IMR-90 (cell line): ENCODE data around the gene NUDT3. TPM values are rescaled to one million over a fixed set of nuclear protein-coding genes. Genes with fewer than 3 reads are reported as not detected.

Experiments
- ATAC-seq: fragments of 200-7000 bp; cut with Tn5 transposase; 2 replicates; pipeline ENCODE4 v1.9.1; 2020; ENCODE audit warnings: low read depth, mild to moderate bottlenecking, moderate library complexity
- BruUV-seq: library from RNA; stranded (reverse); fragments of 400-500 nt; replicated peaks from 2 replicates; lab custom pipeline; 2021; lab: Mats Ljungman, UMichigan
- CTCF ChIA-PET: fragments of 300-600 bp; formaldehyde crosslinking; extraction: SDS; loops from one replicate; lab custom pipeline; 2021; ENCODE audit warnings: antibody characterized with exemption; lab: Yijun Ruan, JAX
- POLR2A ChIA-PET: fragments of 300-600 bp; sonication (Branson Sonifier 250); formaldehyde crosslinking; loops from one replicate; lab custom pipeline; 2022; ENCODE audit warnings: antibody characterized with exemption; ENCODE audit not compliant: unreplicated experiment; lab: Charles Lee
- DNase-seq: peaks from one replicate; pipeline ENCODE4 v3.0.0; 2013
- H2AFZ ChIP-seq: replicated peaks from 2 replicates; pipeline ENCODE3; 2013; ENCODE audit warnings: low read length, mild to moderate bottlenecking; ENCODE audit not compliant: poor library complexity
- H2AK5ac ChIP-seq: 2 replicates; pipeline ENCODE4 v1.6.1; 2013; ENCODE audit warnings: low read depth, low read length, inconsistent platforms
- H2AK9ac ChIP-seq: replicated peaks from 2 replicates; pipeline ENCODE3; 2013; ENCODE audit warnings: mild to moderate bottlenecking, low read depth, low read length, moderate library complexity; ENCODE audit not compliant: poor library complexity
- H2BK120ac ChIP-seq: 2 replicates; pipeline ENCODE4 v1.6.1; 2013; ENCODE audit warnings: low read depth, low read length, inconsistent platforms
- H2BK15ac ChIP-seq: 3 replicates; pipeline ENCODE4 v1.6.1; 2013; ENCODE audit warnings: low read depth, low read length, inconsistent platforms
- H2BK20ac ChIP-seq: 2 replicates; pipeline ENCODE4 v1.6.1; 2013; ENCODE audit warnings: low read depth, mild to moderate bottlenecking, inconsistent platforms, low read length, moderate library complexity
- H2BK5ac ChIP-seq: 2 replicates; pipeline ENCODE4 v1.6.1; 2013; ENCODE audit warnings: mild to moderate bottlenecking, low read depth, low read length, inconsistent platforms; ENCODE audit not compliant: poor library complexity, severe bottlenecking
- H3K14ac ChIP-seq: replicated peaks from 2 replicates; pipeline ENCODE4 v1.6.1; 2013; ENCODE audit warnings: low read depth, low read length, inconsistent platforms
- H3K18ac ChIP-seq: 2 replicates; pipeline ENCODE4 v1.6.1; 2013; ENCODE audit warnings: low read depth, low read length, control low read depth
- H3K23ac ChIP-seq: 2 replicates; pipeline ENCODE4 v1.6.1; 2013; ENCODE audit warnings: low read depth, low read length, inconsistent platforms
- H3K27ac ChIP-seq: 2 replicates; pipeline ENCODE4 v1.5.1; 2013; ENCODE audit warnings: mild to moderate bottlenecking, control low read depth, low read length; ENCODE audit not compliant: insufficient read depth
- H3K27me3 ChIP-seq: 2 replicates; pipeline ENCODE4 v1.6.1; 2013; ENCODE audit warnings: low read length; ENCODE audit not compliant: control insufficient read depth, insufficient read depth
- H3K36me3 ChIP-seq: 2 replicates; pipeline ENCODE4 v1.6.1; 2013; ENCODE audit warnings: low read length, mixed read lengths; ENCODE audit not compliant: control insufficient read depth, insufficient read depth
- H3K4ac ChIP-seq: 2 replicates; pipeline ENCODE4 v1.6.1; 2013; ENCODE audit warnings: low read depth, low read length, inconsistent platforms
- H3K4me1 ChIP-seq: 2 replicates; pipeline ENCODE4 v1.6.1; 2013; ENCODE audit warnings: low read length, mixed read lengths; ENCODE audit not compliant: control insufficient read depth, insufficient read depth
- H3K4me2 ChIP-seq: 2 replicates; pipeline ENCODE4 v1.6.1; 2013; ENCODE audit warnings: low read depth, mild to moderate bottlenecking, control low read depth, low read length, moderate library complexity
- H3K4me3 ChIP-seq: 2 replicates; pipeline ENCODE4 v1.5.1; 2013; ENCODE audit warnings: low read depth, mild to moderate bottlenecking, control low read depth, low read length, moderate library complexity; ENCODE audit not compliant: insufficient read depth
- H3K56ac ChIP-seq: 2 replicates; pipeline ENCODE4 v1.6.1; 2013; ENCODE audit warnings: low read length, inconsistent platforms; ENCODE audit not compliant: insufficient read depth; ENCODE audit errors: extremely low read depth
- H3K79me1 ChIP-seq, 2 experiments: 2 replicates each; pipeline ENCODE4 v1.6.1; 2013; ENCODE audit warnings: low read length in 2 of 2, inconsistent platforms in 1 of 2, low read depth in 1 of 2
- H3K9ac ChIP-seq: 2 replicates; pipeline ENCODE4 v1.6.1; 2013; ENCODE audit warnings: low read depth, low read length, control low read depth
- H3K9me1 ChIP-seq: 2 replicates; pipeline ENCODE4 v1.6.1; 2013; ENCODE audit warnings: low read length, inconsistent platforms; ENCODE audit not compliant: insufficient read depth
- H3K9me3 ChIP-seq: 2 replicates; pipeline ENCODE4 v1.6.1; 2013; ENCODE audit warnings: low read length; ENCODE audit not compliant: control insufficient read depth, insufficient read depth
- H4K20me1 ChIP-seq: 2 replicates; pipeline ENCODE4 v1.6.1; 2013; ENCODE audit warnings: low read length, inconsistent platforms; ENCODE audit not compliant: insufficient read depth
- H4K5ac ChIP-seq: 2 replicates; pipeline ENCODE4 v1.6.1; 2013; ENCODE audit warnings: mild to moderate bottlenecking, low read depth, low read length, control low read depth
- H4K8ac ChIP-seq, 2 experiments: 2 replicates each; pipeline ENCODE4 v1.6.1; 2013; ENCODE audit warnings: low read depth in 2 of 2, low read length in 2 of 2, control low read depth in 1 of 2, inconsistent platforms in 1 of 2
- H4K91ac ChIP-seq: 2 replicates; pipeline ENCODE4 v1.6.1; 2013; ENCODE audit warnings: low read depth, low read length, inconsistent platforms; ENCODE audit not compliant: insufficient read depth
- CTCF ChIP-seq: conservative IDR thresholded peaks from 2 replicates; pipeline ENCODE4 v1.5.1; 2012; ENCODE audit warnings: mild to moderate bottlenecking, low read depth, low read length, improper control_type of control experiment
- RCOR1 ChIP-seq: IDR thresholded peaks from 2 replicates; pipeline ENCODE4 v1.6.1; 2012; ENCODE audit warnings: mild to moderate bottlenecking, low read length, improper control_type of control experiment; ENCODE audit not compliant: insufficient replicate concordance
- dilution Hi-C: fragments of 300-500 bp; cut with HindIII; formaldehyde crosslinking; loops from one replicate; pipeline ENCODE4 v1.14.3; 2018; ENCODE audit warnings: low sequenced_read_pairs; ENCODE audit not compliant: unreplicated experiment
- in situ Hi-C: fragments of 300-500 bp; cut with MboI; formaldehyde crosslinking; loops from 3 replicates; pipeline ENCODE4 v1.14.3; 2019; ENCODE audit warnings: low sequenced_read_pairs, inconsistent platforms, mixed read lengths
- intact Hi-C: fragments of 100-400 bp; cut with micrococcal nuclease; formaldehyde crosslinking; loops from 2 replicates; pipeline ENCODE4 v1.10.0; 2022
- polyA plus RNA-seq, 3 experiments: library from polyadenylated mRNA; depleted of rRNA; stranded (reverse); fragments of >200 nt; gene quantifications; 2 replicates each; pipeline ENCODE4 v1.2.3, GENCODE V29; 2012; ENCODE audit warnings: low replicate concordance in 1 of 3
- total RNA-seq: library from RNA; depleted of rRNA; stranded (reverse); fragments of >200 nt; gene quantifications from 2 replicates; pipeline ENCODE4 v1.2.3, GENCODE V29; 2012

Gene NUDT3
- total and polyA plus RNA-seq, 2 of the 4 experiments (the other 2 are of a cell fraction) = 10.1 to 17.2 TPM

GRCh38 chr6:34342247-34342646, 50.2 kb downstream of the NUDT3 start:
- Histone ChIP-seq H3K18ac (no peak overlapping the region), H2AK5ac (no peak overlapping the region), H3K9ac (no peak overlapping the region), H2BK20ac (no peak overlapping the region), H2BK120ac (no peak overlapping the region), H4K20me1 (peaks cover 44% of the 10 kb centered on the region), H4K91ac (no peak overlapping the region), H2BK5ac (no peak overlapping the region), H4K8ac (no peak overlapping the region), H2AK9ac (no peak overlapping the region), H3K79me1 (peaks cover 39 to 73% of the 10 kb centered on the region in 2 experiments), H3K4ac (no peak overlapping the region), H3K14ac (no peak overlapping the region), H3K4me1 (peaks cover 9% of the 10 kb centered on the region), H2AFZ (no peak overlapping the region), H3K23ac (no peak overlapping the region), H3K36me3 (no peaks in the 10 kb centered on the region; the same call in 1 of the 2 replicates), H4K5ac (no peak overlapping the region), H3K4me3 (no peak overlapping the region), H3K27me3 (no peaks in the 10 kb centered on the region), H3K56ac (no peak overlapping the region), H3K9me3 (no peaks in the 10 kb centered on the region), H3K27ac (no peak overlapping the region), H3K9me1 (peaks cover 24% of the 10 kb centered on the region), H3K4me2 (no peak overlapping the region; the same call in 1 of the 2 replicates), H2BK15ac (no peak overlapping the region)
- dilution Hi-C loops (no loop called here), in situ Hi-C loops (no loop called here), intact Hi-C loops (no loop called here)
- DNase-seq (no peak), ATAC-seq (no peak)
- BruUV-seq = no TSS peak
- ChIA-PET POLR2A (no interaction called here), CTCF (no interaction called here)
- TF ChIP-seq RCOR1 (no peak), CTCF (no peak)
